Measurements from ENCODE around the gene HAAO. TPM values are rescaled to one million over a fixed set of nuclear protein-coding genes. Genes with fewer than 3 reads are reported as not detected.

HAAO gene
- total and polyA plus RNA-seq, 2 of the 13 experiments (the other 11 are each of a cell fraction or from before 2014, with no cell fraction given), result 36.1 to 42.7 TPM

- TF ChIP-seq ZNF512B (CRISPR knock-in tag; IDR thresholded peaks at IDR 0.05; ENCODE audit: borderline replicate concordance) (no peak), ZBTB38 (CRISPR knock-in tag; IDR thresholded peaks at IDR 0.05) (peak; percentile 78), AHDC1 (CRISPR knock-in tag; IDR thresholded peaks at IDR 0.05; ENCODE audit: borderline replicate concordance) (no peak; the same call in 1 of the 2 replicates), HDAC1 (CRISPR knock-in tag; IDR thresholded peaks at IDR 0.05) (peak; percentile 80), ZNF556 (CRISPR knock-in tag; IDR thresholded peaks at IDR 0.05; ENCODE audit: borderline replicate concordance) (peak; percentile 55; the same call in 1 of the 2 replicates), ZNF484 (CRISPR knock-in tag; IDR thresholded peaks at IDR 0.05; ENCODE audit: borderline replicate concordance, low read depth) (no peak), CTCF (CRISPR knock-in tag; IDR thresholded peaks at IDR 0.05) (peak; percentile 89), DR1 (CRISPR knock-in tag; IDR thresholded peaks at IDR 0.05) (no peak), STAG1 (CRISPR knock-in tag; IDR thresholded peaks at IDR 0.05) (peak; percentile 58), RFX1 (IDR thresholded peaks at IDR 0.05) (no peak), KDM6A (CRISPR knock-in tag; IDR thresholded peaks at IDR 0.05; ENCODE audit: low read depth) (no peak), RXRB (CRISPR knock-in tag; IDR thresholded peaks at IDR 0.05; ENCODE audit: borderline replicate concordance) (0 out of 2 replicates have a peak, but pooled peaks have one; percentile 33), SMYD3 (CRISPR knock-in tag; IDR thresholded peaks at IDR 0.05) (no peak), ZNF414 (CRISPR knock-in tag; IDR thresholded peaks at IDR 0.05) (no peak; the same call in 1 of the 2 replicates), CHCHD3 (CRISPR knock-in tag; IDR thresholded peaks at IDR 0.05) (no peak), PHF21A (CRISPR knock-in tag; IDR thresholded peaks at IDR 0.05) (0 out of 2 replicates have a peak, but pooled peaks have one; percentile 20), ZNF607 (CRISPR knock-in tag; IDR thresholded peaks at IDR 0.05; ENCODE audit: borderline replicate concordance) (peak; percentile 42; the same call in 1 of the 2 replicates), HNRNPH1 (optimal IDR thresholded peaks at IDR 0.05; ENCODE audit: low read depth, low read length) (no peak)
Observed at GRCh38 chr2:42794271-42795046, 2.1 kb upstream of the HAAO start (continued).
